LoVo (cell line): ENCODE results near the gene NME9.

Experiments used
- DNase-seq: peaks from one replicate; pipeline ENCODE4 v3.0.0-alpha.2; 2016; ENCODE audit warnings: low spot score

The NME9 gene

DNA sequence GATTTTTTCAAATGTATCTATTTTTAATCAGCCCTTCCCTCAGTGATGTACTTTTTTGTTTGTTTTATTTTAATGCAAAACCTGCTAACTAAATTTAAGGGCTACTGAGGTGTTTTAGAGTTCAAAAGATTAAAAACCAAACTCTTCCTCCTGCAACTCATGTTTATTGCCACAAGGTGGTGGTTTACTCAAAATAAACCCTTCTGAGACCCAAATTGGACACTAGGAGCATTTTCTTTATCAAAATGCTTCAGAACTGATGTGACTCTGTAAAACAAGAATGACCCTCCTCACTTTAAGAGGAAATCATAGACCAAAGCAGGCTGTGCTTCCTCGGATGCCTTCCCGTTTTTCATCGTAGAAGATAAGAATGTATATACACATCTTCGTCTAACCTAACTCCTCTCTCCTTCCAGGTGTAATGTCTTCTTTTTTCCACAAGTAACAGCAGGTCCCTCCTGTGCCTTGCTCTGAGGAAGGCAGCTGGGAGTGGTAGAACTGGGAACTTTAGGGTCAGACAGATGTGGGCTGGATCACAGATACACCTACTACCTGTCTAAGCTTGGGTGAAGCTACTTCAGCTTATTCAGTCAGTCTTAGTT lies 2.9 kb upstream of the NME9 start:
- DNase-seq = no peak

DNA sequence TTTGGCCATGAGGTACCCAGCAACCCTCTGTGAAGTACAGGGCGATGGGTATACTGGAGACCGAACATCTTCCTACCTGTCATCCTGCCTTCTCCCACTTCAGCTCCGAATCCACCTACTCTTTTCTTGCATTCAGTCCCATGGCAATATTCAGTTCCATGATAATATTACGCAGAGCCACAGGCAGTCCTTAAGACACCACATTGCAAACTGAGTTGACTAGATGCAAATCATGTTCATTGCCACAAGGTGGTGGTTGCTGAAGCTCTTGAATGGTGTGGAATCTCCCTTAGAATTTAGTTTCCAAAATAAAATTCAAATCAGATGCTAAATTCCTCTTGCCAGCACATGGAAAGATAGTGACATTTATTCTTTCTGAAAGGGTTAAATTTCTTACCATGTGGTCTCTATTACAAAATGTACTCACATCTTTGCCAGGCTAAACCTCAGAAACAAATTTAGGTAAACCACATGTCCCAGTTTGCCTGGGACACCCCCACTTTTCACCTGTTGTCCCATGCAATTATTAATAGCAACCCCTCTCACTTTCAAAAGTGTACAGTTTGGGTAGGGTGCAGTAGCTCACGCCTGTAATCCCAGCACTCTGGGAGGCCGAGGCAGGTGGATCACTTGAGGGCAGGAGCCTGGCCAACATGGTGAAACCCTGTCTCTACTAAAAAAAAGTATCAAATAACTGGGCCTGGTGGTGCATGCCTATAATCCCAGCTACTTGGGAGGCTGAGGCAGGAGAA lies 1.7 kb upstream of the NME9 start:
- DNase-seq = no peak

DNA sequence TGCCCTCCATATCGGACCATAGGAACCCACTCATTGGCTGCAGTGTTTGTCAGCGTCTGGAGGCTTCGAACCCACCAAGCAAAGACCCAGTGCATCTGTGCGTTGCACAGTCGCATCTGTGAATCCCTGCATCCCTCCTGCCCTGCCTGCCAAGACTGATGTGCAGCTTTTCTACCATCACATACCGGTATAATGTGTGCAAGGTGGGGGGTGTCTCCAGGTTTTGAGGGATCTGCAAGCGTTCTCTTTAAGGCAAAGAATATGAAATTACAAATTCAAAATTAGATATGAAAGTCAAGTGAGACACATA lies 288 bp upstream of the NME9 start:
- no peak for DNase-seq

DNA sequence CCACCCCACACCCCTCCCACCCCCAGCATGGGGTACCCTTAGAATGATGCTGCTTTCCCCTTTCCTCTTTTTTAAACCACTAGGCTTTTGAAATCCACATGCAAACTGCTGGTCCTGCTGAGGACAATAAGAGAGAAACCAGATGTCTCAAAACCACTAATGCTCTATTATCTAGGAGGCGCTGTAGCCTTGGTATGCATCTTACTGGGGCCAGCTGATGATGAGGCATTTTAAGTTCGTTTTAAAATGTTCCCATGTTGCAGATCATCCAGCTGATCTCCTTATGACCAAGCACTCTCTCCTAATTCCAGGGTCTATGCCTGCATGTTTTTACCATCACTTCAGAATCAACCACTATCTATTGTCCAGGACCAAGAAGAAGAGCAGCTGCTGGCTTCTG lies 1.3 kb downstream of the NME9 start:
- DNase-seq = no peak

DNA sequence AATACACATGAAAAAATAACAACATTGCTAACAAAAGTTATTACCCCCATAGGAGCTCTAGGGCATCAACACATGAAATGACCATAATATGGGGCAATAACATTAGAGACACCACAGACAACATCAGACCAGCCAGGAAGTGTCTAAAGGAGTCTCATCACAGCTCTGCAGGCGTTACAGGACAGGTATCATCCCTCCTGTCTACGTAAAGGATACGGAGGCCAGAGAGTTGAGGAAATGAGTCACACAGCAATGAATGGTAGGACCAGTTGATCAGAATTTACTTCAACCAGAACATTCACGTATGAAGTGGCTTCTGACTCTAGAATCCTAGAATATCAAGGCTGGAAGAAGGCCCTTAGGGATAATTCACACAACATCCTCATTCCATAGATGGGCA lies 1.8 kb downstream of the NME9 start:
- DNase-seq = no peak

DNA sequence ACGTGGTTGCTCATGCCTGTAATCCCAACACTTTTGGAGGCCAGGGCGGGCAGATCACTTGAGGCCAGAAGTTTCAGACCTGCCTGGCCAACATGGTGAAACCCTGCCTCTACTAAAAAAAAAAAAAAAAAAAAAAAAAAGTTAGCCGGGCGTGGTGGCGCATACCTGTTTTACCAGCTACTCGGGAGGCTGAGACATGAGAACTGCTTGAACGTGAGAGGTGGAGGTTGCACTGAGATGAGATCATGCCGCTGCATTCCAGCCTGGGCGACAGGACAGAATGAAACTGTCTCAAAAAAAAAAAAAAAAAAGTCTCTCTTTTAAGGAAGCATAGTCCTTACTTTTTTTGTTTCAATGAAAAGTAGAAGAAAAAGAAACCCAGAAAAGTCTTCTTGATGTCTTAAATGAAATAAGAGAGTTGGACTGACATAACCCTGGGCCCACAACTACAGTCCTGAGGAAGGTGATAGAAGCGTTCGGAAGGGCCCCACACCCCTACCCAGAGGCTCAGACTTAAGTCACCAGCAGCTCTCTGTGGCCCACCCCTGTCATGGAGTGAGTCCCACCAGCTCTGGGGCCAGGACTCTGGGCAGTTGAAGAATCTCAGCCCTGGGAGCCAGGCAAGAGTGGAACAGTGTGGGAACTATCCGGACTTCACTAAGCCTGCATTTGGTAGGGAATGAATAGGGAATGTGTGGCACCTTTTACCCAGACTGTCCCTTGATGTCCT lies 2.6 kb downstream of the NME9 start:
- DNase-seq = no peak

DNA sequence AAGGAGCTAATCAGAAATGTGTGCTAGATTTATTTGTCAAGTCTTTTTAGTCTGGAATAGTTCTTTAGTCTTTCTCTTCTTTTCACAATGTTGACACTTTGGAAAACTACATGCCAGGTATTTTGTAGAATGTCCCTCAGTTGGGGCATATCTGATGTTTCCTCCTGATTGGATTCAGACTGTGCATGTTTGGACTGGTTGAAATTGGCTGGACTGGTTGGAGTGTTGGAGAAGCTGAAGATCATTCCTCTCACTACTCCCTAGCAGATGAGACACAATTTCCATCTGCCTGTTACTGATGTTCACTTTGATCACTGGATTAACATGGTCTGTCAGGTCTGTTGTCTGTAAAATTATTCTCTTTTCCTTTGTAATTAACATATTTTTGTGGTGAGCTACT lies 3.7 kb downstream of the NME9 start:
- no peak for DNase-seq

DNA sequence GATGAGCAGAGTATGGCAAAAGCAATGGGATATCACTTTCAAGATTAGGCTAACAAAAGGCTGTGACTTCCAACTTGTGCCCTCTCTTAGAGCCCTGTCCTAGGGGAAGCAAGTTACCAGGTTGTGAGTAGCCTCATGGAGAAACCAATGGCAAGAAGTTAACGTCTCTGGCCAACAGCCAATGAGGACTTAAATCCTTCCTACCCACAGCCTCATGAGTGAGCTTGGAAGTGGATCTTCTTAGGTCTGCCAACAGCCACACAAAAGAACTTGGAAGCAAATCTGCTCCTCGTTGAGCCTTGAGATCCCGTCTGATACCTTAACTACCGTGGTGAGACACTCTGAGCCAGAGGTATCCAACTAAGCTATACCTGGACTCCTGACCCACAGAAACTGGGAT lies 5.7 kb downstream of the NME9 start:
- DNase-seq = no peak

DNA sequence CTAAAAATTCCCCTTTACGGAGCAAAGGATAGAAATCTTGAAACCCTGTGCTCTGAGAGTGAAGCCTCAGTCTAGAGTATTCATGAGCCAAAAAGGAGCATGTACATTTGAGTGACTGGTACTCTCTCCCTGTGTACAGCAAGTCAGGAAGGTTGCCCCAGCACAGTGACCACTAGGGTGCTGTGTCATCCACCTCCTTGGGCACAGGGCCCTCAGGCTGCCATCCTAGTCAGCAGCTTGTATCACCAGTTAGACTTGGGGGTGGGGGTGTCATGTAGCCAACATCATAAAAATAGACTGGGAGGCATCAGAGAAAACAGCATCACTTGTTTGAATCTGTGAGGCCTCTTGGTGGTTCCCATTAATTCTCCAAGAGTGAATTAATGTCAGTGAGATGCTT lies 12.0 kb downstream of the NME9 start:
- DNase-seq = no peak

DNA sequence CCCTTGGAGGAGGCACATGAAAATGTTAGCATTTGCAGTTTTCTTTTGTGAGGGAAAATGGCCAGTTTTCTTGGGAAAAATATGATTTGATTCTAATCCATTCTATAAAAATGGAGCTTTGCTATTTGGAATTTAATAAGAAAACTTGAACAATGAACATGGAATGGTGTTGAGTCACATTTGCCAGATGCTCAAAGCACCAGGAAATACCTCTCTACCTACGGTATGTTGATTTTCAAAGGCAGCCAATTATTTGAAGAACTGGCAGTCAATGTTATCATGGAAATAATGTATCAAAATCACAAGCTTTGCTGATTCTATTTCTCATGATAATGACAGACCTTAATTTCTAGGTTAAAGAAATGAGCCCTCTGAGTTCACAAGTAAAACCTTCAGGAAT lies 14.9 kb downstream of the NME9 start:
- DNase-seq = no peak

DNA sequence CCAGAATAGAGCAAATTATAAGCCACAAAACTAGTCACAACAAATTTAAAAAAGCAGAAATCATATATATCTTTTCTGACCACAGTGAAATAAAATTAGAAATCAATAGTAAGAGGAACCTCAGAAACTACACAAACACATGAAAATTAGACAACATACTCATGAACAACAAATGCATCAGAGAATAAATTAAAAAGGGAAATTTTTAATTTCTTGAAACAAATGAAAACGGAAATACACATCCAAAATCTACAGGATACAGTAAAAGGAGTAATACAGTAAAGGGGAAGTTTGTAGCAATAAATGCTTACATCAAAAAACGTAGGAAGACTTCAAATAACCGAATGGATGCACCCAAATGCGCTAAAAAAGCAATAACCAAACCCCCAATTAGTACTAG lies 19.2 kb downstream of the NME9 start:
- no peak for DNase-seq

DNA sequence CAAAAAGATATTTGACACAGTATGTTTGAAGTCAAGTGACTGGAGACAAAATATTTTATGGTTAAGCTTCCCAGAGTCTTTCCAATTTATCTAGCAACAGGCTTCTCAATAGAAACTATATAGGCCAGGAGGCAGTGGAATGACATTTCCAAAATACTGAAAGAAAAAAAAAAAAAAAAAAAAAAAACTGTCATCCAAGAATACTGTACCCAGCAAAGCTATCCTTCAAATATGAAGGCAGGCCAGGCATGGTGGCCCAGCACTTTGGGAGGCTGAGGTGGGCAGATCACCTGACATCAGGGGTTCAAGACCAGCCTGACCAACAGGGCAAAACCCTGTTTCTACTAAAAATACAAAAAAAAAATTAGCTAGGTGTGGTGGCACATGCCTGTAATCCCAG lies 20.9 kb downstream of the NME9 start:
- no peak for DNase-seq

DNA sequence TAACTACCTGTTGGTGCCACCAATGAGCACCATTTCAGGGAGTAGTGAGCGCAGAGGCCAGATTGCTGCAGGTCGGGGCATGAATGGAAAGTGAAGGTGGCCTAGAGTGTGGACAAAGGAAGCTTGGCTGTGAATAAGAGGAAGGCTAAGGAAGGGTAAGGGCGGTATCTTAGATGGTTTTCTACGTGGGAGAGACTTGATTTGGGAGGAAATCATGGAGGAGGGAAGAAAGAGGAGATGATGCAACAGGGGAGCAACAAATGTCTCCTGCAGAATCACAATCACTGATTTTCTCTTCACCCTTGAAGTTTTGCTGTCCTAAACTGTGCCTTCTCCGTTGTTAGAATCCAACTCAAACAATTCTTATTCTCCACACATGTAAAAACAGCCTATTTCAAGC lies 21.8 kb downstream of the NME9 start:
- no peak for DNase-seq

DNA sequence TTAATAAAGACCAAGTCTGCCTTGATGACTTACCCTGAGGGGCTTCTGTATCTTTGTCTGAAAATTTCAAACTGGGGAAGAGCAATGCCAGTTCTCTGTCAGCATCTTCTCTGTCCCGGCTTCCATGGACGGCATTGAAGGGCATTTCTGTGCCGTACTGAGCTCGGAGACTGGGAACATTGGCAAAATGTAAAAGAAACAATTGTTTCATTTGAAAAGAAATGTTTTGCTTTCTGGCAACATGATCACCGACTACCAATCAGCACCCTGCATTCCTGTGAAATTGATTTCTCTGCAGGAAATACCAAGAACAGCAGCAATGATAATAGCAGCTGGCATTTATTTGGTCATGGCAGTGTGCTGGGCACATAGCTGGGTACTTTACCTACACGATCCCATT lies 26.2 kb downstream of the NME9 start:
- no peak for DNase-seq

DNA sequence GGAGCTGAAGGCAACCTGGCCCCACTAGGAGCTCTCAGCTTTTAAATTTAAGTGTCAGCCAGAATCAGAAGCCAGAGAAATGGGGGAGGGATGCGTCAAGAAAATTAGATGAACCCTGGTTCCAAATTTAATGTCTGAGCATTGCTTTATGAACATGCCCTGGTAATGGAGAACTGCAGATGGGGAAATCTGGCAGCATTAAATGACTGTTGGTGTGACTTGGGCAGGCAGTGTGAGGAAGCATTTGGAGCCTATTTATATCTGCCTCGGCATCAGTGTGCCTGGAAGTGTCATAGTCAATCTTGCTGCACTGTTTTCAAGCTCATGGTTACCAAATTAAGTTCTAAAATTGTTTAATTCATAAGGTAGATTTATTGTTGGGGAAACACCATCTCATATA lies 29.0 kb downstream of the NME9 start:
- DNase-seq = no peak

DNA sequence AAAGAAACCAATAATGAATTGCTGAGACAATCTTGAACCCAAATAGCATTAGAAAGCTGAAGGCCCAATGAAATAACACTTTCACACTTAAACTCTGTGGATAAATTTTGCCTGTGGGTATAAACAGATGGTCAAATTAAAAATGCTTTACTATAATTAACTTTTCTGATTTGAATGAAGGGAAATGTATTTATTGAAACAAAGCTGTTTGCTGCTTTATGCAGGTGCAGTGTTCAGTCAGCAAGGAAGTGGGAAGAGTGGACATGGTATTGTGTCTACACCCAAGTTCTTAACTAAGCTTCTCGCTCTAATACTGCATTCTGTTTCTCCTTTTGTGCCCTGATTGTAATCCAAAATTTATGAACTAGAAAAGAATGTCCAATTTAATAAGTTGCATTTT lies 31.8 kb downstream of the NME9 start:
- no peak for DNase-seq

DNA sequence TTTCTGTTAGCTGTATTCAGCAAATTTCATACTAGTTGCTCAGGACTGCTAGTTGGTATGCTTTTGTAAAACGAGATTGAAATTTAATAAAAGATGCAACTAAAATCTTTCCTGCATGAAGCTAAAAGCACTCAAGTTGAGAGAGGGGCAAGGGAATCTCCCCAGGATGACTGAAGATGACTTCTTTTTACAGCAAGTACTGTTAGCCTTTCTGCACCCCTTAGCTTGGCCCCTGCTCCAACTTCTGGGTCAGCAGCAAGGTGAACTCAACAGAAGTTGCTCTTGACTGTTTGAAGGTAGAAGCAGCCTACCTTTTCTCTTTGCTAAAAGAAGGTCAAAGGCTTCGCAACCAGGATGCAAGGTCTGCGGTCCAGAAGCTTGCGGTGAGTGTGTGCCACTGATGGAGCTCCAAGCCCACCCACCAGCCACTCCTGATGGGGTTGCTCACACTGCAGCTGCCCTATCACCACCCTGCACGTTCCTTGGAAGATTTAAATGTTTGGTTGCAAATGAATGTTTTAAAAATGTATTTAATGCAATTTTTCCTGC lies 32.5 kb downstream of the NME9 start:
- no peak for DNase-seq

DNA sequence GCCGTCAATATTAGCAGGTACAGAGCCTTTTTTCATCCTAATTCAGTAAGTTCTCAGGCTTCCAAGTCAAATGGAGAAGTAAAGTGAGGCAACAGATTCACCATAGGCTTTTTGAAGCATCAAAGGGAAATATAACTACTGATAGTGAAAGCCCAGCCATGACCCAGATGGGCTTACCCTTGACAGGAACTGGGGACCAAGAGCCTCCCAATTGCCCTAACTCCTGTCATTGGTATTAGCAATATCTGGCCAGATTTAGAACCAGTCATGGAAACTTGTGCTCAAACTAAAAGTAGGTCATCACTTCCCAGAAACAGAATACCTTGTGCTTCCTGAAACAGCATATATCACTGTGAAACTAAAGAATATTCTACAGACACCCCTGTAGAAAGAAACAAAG lies 33.0 kb downstream of the NME9 start:
- DNase-seq = no peak

DNA sequence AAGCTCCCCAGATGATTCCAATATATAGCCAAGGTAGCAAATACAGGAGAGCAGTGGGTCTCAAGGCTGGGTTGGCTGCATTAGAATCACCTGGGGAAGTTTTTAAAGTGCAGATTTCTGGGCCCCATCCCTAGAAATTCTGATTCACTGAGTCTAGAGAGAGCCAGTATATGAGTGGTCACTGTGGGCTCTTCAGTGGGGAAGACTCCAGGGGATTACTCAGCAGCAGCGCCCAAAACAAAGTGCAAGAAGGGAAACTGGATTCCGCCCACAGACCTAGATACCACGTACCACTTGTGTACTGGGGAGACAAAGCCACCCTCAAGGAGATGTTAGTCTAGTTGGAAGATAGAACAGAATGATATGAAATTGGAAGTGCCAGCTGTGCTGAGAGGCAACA lies 40.0 kb downstream of the NME9 start:
- DNase-seq = no peak

DNA sequence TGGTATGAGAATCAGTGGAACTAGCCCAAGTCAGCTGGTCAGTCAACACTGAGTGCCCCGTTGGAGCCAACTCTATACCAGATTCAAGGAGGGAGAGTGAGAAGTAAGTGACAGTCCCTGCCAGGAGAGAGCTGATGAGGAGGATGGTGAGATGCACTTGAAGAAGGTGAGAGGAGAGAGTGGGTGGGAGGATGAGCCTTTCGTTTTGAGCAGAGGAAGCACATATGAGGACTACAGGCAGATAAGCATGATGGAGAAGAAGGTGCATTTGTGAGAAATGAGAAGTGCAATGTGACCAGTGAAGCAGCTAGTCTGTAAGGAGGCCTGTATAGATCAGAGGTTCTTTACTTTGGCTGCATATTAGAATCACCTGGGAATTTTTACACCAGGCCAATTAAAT lies 40.4 kb downstream of the NME9 start:
- no peak for DNase-seq

DNA sequence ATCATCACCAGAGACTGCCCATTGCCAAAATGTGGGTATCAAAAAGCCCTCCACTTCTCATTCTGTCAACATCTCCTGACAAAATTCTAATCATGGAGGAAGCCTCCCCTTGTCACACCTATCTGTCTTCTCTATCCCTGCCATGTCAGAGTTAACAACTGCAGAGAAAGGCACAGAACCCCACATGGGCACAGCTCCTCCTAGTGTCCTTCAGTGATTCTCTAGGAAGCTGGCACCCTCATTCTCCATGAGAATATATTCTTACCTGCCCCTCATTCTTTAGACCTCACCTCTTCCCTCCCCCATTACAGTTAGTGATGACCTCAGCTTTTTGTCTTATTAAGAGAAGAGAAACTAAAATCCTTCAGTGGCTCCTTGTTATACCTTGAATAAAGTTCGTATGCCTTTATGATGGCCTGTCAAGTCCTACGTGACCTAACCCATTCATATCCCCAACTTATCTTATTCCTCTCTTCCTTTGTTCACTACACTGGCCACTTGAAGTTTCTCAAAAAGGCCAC lies 44.6 kb downstream of the NME9 start:
- no peak for DNase-seq

DNA sequence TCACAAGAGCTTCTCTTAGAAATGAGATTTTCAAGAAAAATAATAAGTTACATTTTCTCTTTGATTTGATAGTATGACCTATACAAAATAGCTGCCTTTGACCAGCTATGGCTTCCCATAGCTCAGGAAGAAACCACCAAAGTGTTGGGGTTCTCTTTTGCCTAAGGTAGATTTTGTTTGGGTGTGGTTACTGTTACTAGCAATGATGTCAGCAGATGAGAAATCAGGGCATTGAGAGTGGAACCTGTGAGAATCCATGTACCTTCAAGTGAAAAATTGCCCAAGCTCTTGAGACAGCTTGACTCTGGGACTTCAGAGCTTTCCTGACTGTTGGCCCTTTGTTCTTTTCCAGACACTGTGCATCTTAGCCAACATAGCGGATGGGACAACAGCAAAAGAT lies 45.6 kb downstream of the NME9 start:
- no peak for DNase-seq

DNA sequence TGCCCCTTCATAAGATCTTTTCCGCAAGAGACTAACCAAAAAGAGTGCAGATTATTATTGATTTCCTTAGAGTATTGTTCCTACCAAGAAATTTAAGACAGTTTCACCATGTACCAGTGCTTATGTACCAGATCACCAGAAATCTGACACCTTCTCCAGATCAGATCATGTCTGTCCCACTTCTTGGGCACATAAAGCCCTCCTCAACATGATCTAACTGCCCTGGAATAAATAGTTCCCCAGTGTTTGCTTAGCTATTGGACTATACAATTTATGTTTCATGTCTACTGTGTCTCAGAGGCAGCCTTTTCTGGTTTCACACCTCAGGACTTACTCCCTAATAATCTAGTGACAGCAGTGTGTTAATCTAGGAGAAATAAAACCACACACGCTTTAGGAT lies 46.8 kb downstream of the NME9 start:
- no peak for DNase-seq
